WTC11 (cell line): ENCODE measurements around the gene NEK6.

Experiments
- CREB1 ChIP-seq: sonication (generic); formaldehyde crosslinking; IDR thresholded peaks from 2 replicates; pipeline ENCODE4 v1.8.0; 2023; ENCODE audit warnings: mild to moderate bottlenecking, missing genetic modification reagents
- CTCF ChIP-seq: fragments of 200-600 bp; IDR thresholded peaks from 2 replicates; pipeline ENCODE4 v1.8.0; 2022; ENCODE audit warnings: antibody characterized with exemption
- KAT7 ChIP-seq: sonication (generic); formaldehyde crosslinking; IDR thresholded peaks from 2 replicates; pipeline ENCODE4 v1.8.1; 2023; ENCODE audit warnings: missing genetic modification reagents, mild to moderate bottlenecking, borderline replicate concordance
- PREB ChIP-seq: sonication (generic); formaldehyde crosslinking; IDR thresholded peaks from 2 replicates; pipeline ENCODE4 v1.8.1; 2022; ENCODE audit warnings: mild to moderate bottlenecking, missing genetic modification reagents, moderate library complexity, borderline replicate concordance
- USF1 ChIP-seq: sonication (generic); formaldehyde crosslinking; IDR thresholded peaks from 2 replicates; pipeline ENCODE4 v1.8.0; 2022; ENCODE audit warnings: mild to moderate bottlenecking, missing genetic modification reagents
- USF2 ChIP-seq: sonication (generic); formaldehyde crosslinking; IDR thresholded peaks from 2 replicates; pipeline ENCODE4 v1.8.1; 2023; ENCODE audit warnings: mild to moderate bottlenecking, missing genetic modification reagents, moderate library complexity
- ZNF138 ChIP-seq: sonication (generic); formaldehyde crosslinking; conservative IDR thresholded peaks from 2 replicates; pipeline ENCODE4 v1.8.1; 2022; ENCODE audit warnings: mild to moderate bottlenecking, moderate library complexity, missing genetic modification reagents
- ZNF317 ChIP-seq: sonication (generic); formaldehyde crosslinking; IDR thresholded peaks from 2 replicates; pipeline ENCODE4 v1.8.1; 2023; ENCODE audit warnings: low read depth, mild to moderate bottlenecking, moderate library complexity, missing genetic modification reagents, borderline replicate concordance
- ZNF396 ChIP-seq: fragments of 250-450 bp; sonication (Bioruptor Pico); IDR thresholded peaks from 2 replicates; pipeline ENCODE4 v1.8.0; 2021; ENCODE audit warnings: mild to moderate bottlenecking, moderate library complexity, borderline replicate concordance

GRCh38 chr9:124290053-124290591 is 32.4 kb downstream of the NEK6 start:
- TF ChIP-seq ZNF317 (no peak), PREB (CRISPR knock-in tag) (no peak), ZNF396 (CRISPR knock-in tag) (no peak), CTCF (no peak), KAT7 (CRISPR knock-in tag) (no peak), USF2 (CRISPR knock-in tag) (no peak), CREB1 (no peak), ZNF138 (CRISPR knock-in tag) (no peak), USF1 (CRISPR knock-in tag) (no peak)
